Central memory CD8-positive, alpha-beta T cell (primary cell): ENCODE measurements around the gene C1D.

Experiments
- ATAC-seq: fragments of 150-1000 bp; cut with Tn5 transposase; replicated peaks from 2 replicates; pipeline ENCODE4 v1.10.0; 2022; ENCODE audit warnings: mild to moderate bottlenecking, moderate FRiP score, moderate number of reproducible peaks; ENCODE audit not compliant: poor library complexity, severe bottlenecking; ENCODE audit errors: extremely low read depth
- DNase-seq, 2 donors: peaks; one replicate each; pipeline ENCODE4 v3.0.0; 2021; ENCODE audit warnings: low spot score in 2 of 2
- H3K27ac Mint-ChIP-seq: one replicate; pipeline ENCODE4 v1.8.0; 2022; ENCODE audit warnings: low read depth, mild to moderate bottlenecking, moderate library complexity, mixed read lengths
- H3K27me3 Mint-ChIP-seq: one replicate; pipeline ENCODE4 v1.8.0; 2022; ENCODE audit warnings: mixed read lengths
- H3K36me3 Mint-ChIP-seq: one replicate; pipeline ENCODE4 v1.8.0; 2022; ENCODE audit warnings: mild to moderate bottlenecking, moderate library complexity, mixed read lengths; ENCODE audit not compliant: insufficient read depth
- H3K4me1 Mint-ChIP-seq: one replicate; pipeline ENCODE4 v1.8.0; 2022; ENCODE audit warnings: mixed read lengths
- H3K4me3 Mint-ChIP-seq: one replicate; pipeline ENCODE4 v1.8.0; 2022; ENCODE audit warnings: mild to moderate bottlenecking, moderate library complexity, mixed read lengths
- H3K9me3 Mint-ChIP-seq: one replicate; pipeline ENCODE4 v1.8.0; 2022; ENCODE audit warnings: mixed read lengths

C1D gene

DNA sequence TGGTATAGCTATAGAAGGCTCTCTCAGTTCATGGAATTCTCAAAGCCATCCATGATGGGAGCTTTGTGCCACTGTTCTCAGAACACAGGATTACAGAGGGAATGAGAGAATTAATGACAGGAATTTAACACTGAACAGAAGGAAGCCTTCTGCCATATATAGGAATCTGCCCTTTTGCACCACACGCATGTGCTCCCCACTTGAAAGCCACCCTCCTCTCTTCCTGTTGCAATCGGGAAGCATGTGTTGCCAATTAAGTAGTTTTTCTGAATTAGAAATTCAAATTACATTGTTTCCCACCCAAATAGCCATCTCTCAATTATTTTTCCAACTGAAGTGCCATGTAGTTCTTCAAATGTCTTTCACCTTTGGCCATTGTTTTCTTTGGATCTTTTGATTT lies 71.3 kb downstream of the C1D start:
- no peaks in the 10 kb centered on the region for H3K9me3 Mint-ChIP-seq
- no peaks in the 10 kb centered on the region for H3K36me3 Mint-ChIP-seq
- H3K4me3 Mint-ChIP-seq, result no peak overlapping the region
- ATAC-seq (no peak), DNase-seq (no peak)
- no peak overlapping the region for H3K27ac Mint-ChIP-seq
- H3K4me1 Mint-ChIP-seq, result no peaks in the 10 kb centered on the region
- peaks cover 25% of the 10 kb centered on the region for H3K27me3 Mint-ChIP-seq
